ENCODE measurements around the gene SLC25A1.
"Not testable (repeated sequence)": the region's sequence is repeated elsewhere in the genome, so short reads cannot be mapped to it uniquely, and the experiment has no call there.

SLC25A1 gene

DNA sequence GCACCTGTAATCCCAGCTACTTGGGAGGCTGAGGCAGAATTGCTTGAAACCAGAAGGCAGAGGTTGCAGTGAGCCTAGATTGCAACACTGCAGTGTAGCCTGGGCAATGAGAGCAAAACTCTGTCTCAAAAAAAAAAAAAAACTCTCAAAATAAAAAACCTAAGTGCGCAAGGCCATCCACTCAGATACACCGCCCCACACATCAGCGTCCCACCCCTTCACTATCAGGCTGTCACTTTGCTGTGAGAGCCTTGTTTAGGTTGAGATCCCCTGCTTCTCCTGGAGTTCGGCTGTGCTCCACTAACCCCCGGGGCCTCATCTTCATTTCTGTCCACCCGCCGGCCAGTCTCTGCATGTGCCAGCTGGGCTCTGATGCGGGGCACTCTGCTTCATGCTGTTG is 12.1 kb downstream of the SLC25A1 start:
- DNase-seq (ENCODE audit: low read depth in 2 of 2): no peak

DNA sequence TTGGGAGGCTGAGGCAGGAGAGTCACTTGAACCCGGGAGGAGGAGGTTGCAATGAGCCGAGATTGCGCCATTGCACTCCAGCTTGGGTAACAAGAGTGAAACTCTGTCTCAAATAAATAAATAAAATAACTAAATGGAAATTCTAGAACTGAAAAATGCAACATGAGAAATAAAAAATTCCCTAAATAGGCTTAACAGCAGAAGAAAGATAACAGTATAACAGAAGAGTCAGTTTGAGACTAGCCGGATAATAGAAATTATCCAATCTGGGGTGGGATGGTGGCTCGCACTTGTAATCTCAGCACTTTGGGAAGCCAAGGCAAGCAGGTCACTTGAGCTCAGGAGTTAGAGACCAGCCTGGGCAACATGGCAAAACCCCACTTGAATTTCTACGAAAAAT is 14.1 kb downstream of the SLC25A1 start:
- DNase-seq (ENCODE audit: low read depth in 2 of 2): no peak

GRCh38 chr22:19158649-19159048 is 19.9 kb downstream of the SLC25A1 start:
- not testable (repeated sequence) for DNase-seq (ENCODE audit: low read depth in 2 of 2)

DNA sequence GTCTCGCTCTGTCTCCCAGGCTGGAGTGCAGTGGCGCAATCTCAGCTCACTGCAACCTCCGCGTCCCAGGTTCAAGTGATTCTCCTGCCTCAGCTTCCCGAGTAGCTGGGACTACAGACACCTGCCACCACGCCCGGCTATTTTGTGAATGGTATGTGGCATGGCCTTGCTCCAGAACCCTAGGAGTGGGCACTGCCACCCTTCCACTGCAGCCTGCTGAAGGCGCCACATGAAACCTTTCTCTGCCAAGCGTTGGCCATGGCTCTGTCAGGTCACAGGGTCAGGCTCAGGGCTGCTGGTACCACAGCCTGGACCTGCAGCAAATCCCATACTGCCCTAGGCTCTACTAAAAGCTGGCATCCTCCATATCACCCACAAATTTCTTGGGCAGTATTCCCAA is 22.4 kb downstream of the SLC25A1 start:
- not testable (repeated sequence) for DNase-seq (ENCODE audit: low read depth in 2 of 2)

DNA sequence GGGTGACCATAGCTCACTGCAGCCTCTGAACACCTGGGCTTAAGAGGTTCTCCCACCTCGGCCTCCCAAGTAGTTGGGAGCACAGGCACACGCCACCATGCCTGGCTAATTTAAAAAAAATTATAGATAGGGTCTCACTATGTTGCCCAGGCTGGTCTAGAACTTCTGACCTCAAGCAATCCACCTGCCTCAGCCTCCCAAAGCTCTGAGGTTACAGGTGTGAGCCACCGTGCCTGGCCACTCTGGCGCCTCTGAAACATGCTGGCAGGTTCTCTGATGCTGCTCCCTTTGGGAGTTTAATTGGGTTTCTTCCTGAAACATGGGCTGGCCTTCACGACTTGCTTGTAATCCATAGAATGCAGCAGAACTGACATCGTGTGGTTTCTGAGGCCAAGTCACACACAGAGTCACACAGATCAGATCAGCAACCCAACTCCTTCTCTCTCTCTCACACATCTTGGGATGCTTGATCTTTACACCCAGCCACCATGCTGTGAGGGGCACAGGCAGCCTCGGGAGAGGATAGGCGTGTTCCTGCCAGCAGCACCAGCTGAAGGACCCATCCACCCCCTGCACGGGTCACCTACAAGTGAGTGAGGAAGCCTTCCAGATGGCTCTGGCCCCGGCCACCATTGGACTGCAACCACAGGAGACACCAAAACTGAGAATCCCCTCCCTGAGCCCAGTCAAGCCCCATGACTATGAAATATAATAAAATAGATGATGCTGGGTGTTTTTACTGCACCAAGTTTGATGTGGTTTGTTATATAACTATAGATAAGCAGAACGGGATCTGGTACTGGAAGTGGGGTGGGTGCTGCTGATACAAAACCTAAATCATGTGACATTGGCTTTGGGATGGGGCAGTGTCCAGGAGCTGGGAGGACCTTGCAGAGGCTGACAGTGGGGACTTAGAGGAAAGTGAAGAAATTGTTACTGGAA is 25.3 kb downstream of the SLC25A1 start:
- no peak for DNase-seq (ENCODE audit: low read depth in 2 of 2)

DNA sequence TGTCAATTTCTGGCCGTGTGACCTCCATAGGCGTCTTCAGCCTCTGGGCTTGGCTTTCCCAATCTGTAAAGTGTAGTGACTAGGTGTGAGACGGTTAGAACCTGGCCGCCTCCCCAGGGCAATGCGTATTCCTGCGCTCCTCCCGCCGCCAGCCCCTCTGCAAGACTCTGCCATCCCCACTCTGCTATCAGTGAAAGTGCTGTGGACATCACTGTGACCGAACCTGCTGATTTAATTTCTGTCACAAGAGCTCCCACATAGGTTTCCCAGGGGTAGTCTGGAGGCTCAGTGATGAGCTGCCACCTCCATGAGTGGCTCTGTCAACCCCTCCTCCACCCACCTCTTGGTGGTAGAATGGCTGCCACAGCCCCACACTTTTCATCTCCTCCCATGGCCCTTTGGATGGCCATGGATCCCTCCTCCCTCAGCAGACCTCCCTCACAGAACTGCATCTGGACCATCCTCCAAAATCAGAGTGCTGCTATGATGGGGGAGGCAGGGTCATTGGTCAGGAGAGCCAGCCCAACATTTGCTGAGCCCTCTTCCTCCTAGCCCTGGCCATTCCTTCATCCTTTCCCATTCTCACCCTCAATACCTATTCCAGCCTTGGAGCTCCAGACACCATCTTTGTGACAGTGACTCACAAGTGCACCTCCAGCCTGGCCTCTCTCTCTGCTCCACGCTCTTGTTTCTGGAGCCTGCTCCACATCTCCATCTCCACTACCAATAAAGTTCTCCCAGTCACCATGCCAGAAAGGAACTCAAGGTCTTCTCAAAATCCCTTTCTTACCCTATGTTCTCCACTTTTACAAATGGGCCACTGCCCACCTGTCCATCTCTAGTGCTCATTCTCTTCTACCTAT is 27.0 kb downstream of the SLC25A1 start:
- DNase-seq (ENCODE audit: low read depth in 2 of 2): no peak

- no peak for DNase-seq (ENCODE audit: low read depth in 2 of 2)
Observed at GRCh38 chr22:19150482-19151328, 27.8 kb downstream of the SLC25A1 start.

DNA sequence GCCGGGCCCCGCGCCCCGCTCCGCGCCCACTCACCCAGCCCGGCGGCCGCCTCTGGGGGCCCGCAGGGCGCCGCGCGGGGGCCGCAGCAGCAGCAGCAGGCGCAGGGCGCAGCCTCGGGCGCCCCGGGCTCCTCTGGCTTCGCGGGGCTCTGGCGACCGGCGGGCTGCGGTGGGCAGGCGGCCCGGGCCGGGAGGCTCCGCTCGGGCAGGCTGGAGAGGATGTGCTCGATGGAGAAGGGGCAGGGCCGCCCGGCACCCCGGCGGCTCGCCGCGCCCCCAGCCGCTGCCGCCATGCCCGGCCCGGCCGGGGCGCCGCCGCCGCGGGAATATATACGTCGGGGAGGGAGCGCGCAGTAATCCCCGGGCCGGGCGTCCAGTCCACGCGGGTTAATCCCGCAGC is 28.5 kb downstream of the SLC25A1 start, which contains the start of gene GSC2:
GSC2 (minus strand) TSS at position 302 of the 400 bp plus-strand sequence; CDS start at position 293, 9 bp downstream.
- DNase-seq (ENCODE audit: low read depth in 2 of 2): no peak

- no peak for DNase-seq (ENCODE audit: low read depth in 2 of 2)
Observed at GRCh38 chr22:19149047-19149883, 29.3 kb downstream of the SLC25A1 start.

- DNase-seq (ENCODE audit: low read depth in 2 of 2): no peak
Observed at GRCh38 chr22:19148417-19149046, 30.0 kb downstream of the SLC25A1 start.

DNA sequence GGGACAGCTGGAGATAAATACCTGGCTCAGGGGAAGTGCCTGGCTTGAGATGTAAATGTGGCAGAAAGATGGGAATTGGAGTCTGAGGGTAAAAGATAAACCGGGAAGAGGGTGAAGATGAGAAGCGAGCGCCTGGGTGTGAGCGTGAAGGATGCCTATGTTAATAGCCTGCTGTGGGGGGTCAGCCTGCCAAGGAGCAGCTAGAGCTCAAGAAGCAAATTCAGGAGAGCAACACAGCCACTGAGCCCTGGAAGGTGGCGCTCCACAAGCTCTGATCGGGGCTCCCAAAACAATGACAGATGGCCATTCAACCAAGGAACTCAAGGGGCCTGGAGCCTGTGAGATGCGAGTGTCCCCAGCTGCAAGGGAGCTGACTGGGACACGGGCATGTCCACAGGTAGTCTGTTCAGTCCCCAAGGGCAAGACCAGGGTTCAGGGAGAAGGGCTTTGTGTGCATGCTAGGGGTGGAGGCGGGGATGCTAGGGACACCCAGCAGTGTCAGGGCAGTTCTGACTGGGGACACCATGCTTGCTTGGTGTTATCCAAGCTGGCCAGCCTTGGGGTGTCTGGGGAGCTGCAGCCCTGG is 31.2 kb downstream of the SLC25A1 start:
- DNase-seq (ENCODE audit: low read depth in 2 of 2): no peak

GRCh38 chr22:19146215-19146968 is 32.1 kb downstream of the SLC25A1 start:
- DNase-seq (ENCODE audit: low read depth in 2 of 2): no peak

GRCh38 chr22:19143967-19144400 is 34.6 kb downstream of the SLC25A1 start:
- DNase-seq (ENCODE audit: low read depth in 2 of 2): no peak

GRCh38 chr22:19143212-19143611 is 35.3 kb downstream of the SLC25A1 start:
- no peak for DNase-seq (ENCODE audit: low read depth in 2 of 2)

DNA sequence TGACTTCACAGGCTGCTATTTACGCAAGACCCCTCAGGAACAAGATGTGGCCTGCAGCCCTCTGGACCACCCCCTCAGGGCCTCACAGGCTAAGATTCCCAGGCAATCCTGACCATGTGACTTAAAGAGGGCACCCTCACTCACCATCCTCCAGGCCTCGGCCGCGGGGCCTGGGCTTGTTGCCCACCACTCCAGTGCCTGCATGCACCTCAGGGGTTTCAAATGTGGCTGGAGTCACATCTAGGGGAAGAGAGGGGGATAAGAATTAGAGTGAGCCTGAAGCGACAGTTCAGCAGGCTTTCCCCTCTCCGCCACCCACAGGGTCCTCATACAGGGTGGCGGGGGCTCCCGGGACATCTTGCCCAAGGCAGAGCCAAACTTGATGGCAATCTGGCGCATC is 36.1 kb downstream of the SLC25A1 start:
- no peak for DNase-seq (ENCODE audit: low read depth in 2 of 2)

DNA sequence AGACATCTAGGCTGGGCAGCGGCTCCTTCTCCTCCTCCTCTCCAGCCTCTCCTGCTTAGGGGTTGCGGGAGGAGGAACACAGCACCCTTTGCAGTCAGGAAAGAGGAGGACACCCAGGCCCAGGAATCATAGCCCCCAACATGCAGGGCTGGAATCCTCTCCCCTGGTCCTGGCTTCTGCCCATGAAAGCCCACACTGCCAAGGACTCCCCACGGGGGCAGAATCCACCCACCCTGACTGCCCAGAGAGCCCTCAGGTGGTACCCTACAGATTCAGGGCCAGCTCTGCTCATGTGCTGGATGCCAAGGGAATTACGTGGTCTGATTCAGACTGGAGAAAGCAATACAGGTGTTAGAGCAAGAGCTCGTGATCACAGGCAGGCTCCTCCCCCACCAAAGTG is 38.6 kb downstream of the SLC25A1 start:
- DNase-seq (ENCODE audit: low read depth in 2 of 2): no peak

- no peak for DNase-seq (ENCODE audit: low read depth in 2 of 2)
Observed at GRCh38 chr22:19139001-19139356, 39.6 kb downstream of the SLC25A1 start.

DNA sequence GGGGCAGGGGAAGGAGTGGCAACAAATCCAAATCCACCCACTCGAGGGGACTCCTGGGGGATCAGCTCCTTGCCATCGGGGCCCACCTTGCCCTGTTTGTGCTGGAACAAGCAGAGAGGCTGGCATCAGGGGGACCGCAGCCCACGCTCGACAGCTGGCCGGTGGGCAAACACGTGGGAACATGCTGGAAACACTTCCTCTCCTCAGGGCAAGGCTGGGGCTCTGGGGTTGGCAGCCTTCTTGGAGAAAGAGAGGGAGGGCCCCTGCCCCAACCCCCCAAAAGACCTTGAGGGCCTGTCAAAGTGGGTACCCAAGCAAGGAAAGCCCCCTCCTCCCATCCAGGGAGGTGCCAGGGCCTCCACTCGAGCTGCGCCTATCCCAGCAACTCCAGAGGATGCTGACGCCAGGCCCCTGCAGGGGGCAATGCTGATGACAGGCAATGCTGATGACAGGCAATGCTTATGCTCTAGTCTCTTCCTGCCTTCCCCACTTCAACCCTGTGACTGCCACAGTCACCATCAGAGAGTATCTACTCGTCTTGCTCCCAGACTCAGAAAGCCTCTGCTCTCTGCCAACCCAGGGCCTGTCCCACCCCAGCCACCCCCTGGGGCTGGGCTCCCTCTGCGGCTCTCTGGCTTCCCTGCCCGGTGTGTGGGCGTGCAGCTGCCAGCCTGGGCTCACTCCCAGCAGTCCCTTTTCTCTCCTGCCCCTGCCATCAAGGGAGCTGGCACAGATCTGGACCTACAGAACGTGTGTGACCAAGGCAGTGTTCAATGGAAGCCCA is 40.1 kb downstream of the SLC25A1 start:
- DNase-seq (ENCODE audit: low read depth in 2 of 2): no peak
